SU-DHL-6 (cell line): ENCODE measurements around the gene SPINK13.

Source experiments
- EZH2phosphoT487 ChIP-seq: fragments of 200-600 bp; sonication (generic), shearing (Covaris generic); conservative IDR thresholded peaks from 2 replicates; pipeline ENCODE4 v1.6.1; 2018; ENCODE audit warnings: mild to moderate bottlenecking, antibody characterized with exemption, low read length, moderate library complexity, mixed read lengths
- TF ChIP-seq, protein P1 (sequence below): fragments of 200-600 bp; sonication (generic); IDR thresholded peaks from one replicate; pipeline ENCODE4 v1.5.1; 2017; ENCODE audit warnings: antibody characterized with exemption, mild to moderate bottlenecking, low read length, moderate library complexity; ENCODE audit not compliant: insufficient read depth, poor library complexity, severe bottlenecking

GRCh38 chr5:148309019-148309418, 40.4 kb downstream of the SPINK13 start:
- TF ChIP-seq, protein P1, sequence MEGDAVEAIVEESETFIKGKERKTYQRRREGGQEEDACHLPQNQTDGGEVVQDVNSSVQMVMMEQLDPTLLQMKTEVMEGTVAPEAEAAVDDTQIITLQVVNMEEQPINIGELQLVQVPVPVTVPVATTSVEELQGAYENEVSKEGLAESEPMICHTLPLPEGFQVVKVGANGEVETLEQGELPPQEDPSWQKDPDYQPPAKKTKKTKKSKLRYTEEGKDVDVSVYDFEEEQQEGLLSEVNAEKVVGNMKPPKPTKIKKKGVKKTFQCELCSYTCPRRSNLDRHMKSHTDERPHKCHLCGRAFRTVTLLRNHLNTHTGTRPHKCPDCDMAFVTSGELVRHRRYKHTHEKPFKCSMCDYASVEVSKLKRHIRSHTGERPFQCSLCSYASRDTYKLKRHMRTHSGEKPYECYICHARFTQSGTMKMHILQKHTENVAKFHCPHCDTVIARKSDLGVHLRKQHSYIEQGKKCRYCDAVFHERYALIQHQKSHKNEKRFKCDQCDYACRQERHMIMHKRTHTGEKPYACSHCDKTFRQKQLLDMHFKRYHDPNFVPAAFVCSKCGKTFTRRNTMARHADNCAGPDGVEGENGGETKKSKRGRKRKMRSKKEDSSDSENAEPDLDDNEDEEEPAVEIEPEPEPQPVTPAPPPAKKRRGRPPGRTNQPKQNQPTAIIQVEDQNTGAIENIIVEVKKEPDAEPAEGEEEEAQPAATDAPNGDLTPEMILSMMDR: no peak
- no peak for TF ChIP-seq EZH2phosphoT487
